ENCODE measurements around the gene AHNAK. TPM values are rescaled to one million over a fixed set of nuclear protein-coding genes. Genes with fewer than 3 reads are reported as not detected.

Gene AHNAK
- total RNA-seq, 3 donors from 2014 or later = 12.3 to 22.7 (median 13.3) TPM

DNA sequence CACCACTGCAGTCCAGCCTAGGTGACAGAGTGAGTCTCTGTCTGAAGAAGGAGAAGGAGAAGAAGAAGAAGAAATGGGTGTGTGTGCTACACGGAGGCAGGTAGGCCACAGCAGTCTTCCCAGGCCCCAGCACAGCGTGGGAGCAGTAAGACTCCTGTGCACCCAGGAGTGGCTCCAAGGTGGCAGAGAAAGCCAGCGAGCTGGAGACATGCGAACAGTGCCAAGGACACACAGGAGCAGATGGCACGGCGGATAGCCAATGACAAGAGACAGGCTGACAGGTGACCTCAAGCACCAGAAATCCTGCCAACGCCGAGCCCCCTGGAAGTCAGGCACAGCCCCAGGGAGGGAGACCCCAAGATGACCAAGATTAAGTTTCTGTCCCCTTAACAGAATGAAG, 136.8 kb downstream of the AHNAK start:
- ATAC-seq (no peak), DNase-seq (no peak)
- Mint-ChIP-seq H3K4me1 (ENCODE audit: low read depth) (no peaks in the 10 kb centered on the region), H3K27me3 (ENCODE audit: low read depth) (no peaks in the 10 kb centered on the region), H3K4me3 (no peak overlapping the region), H3K9me3 (no peaks in the 10 kb centered on the region), H3K36me3 (ENCODE audit: insufficient read depth) (no peaks in the 10 kb centered on the region)

DNA sequence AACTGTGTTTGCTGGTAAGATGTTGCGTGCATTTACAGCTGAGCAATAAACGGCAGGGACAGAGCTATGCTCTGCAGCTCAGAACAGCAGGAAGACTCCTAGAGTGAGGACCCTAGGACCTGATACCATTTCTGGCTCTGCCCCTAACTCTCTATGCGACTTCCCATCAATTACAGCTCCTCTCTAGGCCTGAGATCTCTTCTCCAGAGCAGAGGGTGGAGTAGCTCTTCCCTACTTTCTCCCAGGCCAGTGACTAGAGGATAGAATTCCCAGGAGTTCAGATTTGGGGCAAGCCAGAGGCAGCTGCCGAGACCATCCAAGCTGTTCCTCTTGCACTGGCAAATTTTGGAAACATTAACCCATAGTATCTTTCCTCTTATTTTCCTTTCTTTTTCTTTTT, 140.6 kb downstream of the AHNAK start:
- Mint-ChIP-seq H3K4me3 (no peak overlapping the region), H3K4me1 (ENCODE audit: low read depth) (peaks cover 23% of the 10 kb centered on the region), H3K9me3 (no peaks in the 10 kb centered on the region), H3K36me3 (ENCODE audit: insufficient read depth) (no peaks in the 10 kb centered on the region), H3K27me3 (ENCODE audit: low read depth) (no peaks in the 10 kb centered on the region)
- DNase-seq (no peak), ATAC-seq (no peak)

DNA sequence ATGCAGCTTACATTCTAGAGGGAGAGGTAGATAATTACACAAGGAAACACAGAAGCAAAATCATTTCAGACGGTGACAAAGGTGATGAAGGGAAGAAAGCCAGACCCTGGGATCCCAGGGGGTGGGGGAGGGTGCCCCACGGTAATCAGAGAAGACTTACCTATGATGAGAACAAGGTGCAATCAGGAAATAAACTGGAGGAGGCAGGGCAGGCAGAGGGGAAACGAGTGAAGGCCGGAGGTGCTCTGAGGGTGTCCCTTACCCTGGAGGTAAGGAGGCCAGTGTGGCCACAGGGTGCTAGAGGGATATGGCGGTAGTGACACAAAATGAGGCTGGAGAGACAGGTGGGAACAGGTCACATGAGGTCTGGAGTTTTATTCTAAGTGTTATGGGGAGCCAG, 141.7 kb downstream of the AHNAK start:
- Mint-ChIP-seq H3K9me3 (no peaks in the 10 kb centered on the region), H3K4me3 (no peak overlapping the region), H3K36me3 (ENCODE audit: insufficient read depth) (no peaks in the 10 kb centered on the region), H3K4me1 (ENCODE audit: low read depth) (peaks cover 27% of the 10 kb centered on the region), H3K27me3 (ENCODE audit: low read depth) (no peaks in the 10 kb centered on the region)
- DNase-seq (no peak), ATAC-seq (no peak)

DNA sequence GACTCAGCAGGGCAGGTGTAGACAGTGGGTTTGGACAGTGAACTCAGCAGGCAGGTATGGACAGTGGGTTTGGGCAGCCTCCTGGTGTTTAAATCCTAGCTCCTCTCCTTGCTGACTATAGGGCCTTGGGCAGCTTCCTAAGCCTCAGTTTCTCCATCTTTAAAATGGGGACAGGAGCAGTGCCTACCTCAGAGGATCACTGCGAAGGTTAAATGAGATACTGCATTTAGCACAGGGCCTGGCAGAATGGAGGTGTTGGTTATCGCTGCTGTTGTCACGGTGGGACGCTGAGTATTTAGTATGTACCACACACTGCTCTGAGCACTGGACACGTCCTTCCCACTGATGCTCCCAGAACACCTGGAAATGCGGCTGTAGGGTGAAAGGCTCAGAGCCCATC, 142.2 kb downstream of the AHNAK start:
- no peaks in the 10 kb centered on the region for H3K36me3 Mint-ChIP-seq (ENCODE audit: insufficient read depth)
- no peak for ATAC-seq
- no peak overlapping the region for H3K4me3 Mint-ChIP-seq
- no peaks in the 10 kb centered on the region for H3K9me3 Mint-ChIP-seq
- H3K4me1 Mint-ChIP-seq (ENCODE audit: low read depth) = peaks cover 31% of the 10 kb centered on the region
- no peaks in the 10 kb centered on the region for H3K27me3 Mint-ChIP-seq (ENCODE audit: low read depth)
- no peak for DNase-seq

DNA sequence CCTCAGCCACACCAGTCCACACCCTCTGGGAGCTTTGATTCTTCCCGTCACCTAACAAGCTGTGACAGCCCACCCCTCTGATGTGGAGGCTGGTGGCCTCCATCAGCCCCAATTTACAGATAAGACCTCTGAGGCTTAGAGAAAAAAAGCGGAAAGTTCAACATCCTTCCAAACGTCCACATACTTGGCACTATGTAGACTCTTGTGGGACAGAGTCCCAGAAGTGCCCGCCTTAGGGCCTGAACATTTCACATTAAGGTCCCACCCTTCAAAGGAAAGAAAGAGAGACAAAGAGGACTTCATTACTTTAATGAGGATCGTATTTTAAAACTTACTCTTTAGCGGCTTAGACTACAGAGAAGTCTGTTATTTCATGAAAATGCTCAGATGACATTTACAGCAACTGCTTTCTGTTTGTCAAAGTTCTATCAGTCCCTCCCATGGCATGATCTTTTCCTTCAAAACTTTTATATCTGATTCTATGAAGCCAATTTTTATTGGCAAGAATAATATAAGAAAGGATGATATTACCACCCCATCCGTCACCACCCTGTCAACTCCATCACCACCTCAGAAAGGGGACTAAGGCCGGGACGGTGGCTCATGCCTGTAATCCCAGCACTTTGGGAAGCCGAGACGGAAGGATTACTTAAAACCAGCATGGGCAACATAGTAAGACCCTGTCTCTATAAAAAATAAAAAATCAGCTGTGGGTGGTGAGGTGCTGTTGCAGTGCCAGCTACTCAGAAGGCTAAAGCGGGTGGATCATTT, 143.5 kb downstream of the AHNAK start:
- no peak for ATAC-seq
- Mint-ChIP-seq H3K9me3 (no peaks in the 10 kb centered on the region), H3K4me3 (peak overlapping the region; percentile 70), H3K27me3 (ENCODE audit: low read depth) (no peaks in the 10 kb centered on the region), H3K4me1 (ENCODE audit: low read depth) (peaks cover 44% of the 10 kb centered on the region), H3K36me3 (ENCODE audit: insufficient read depth) (no peaks in the 10 kb centered on the region)
- DNase-seq = no peak

DNA sequence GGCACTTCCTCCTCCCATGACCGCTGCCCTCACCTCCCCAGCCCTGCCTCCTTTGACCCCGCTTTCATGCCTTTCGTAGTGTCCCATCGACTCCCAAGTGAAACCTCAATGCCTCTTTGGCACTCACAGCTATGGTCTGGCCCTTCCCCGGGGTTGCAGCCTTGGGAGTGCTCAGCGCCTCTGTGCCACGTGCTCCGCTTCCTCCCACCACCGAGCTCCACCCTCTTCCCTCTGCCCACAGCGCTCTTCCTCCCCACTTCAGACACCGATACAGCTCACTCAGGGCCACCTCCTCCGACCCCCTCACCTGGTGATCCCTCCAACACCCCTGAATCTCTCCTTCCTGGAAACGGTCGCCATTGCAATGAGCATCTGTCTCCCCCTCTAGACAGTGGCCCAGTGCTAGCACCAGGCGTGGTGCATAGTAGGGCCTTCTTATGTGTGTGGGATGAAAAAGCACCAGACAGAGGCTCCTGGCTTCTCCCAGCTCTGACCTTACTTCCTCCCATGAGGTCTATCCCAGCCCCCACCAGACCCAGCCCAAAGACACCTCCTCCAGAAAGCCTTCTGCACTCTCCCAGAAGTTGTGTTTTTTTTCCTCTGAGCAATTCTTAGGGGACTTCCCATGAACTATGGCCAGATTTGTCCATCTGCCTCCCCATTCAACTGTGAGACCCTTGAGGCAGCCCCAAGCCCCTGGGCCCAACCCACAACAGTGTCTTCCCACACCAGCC, 144.2 kb downstream of the AHNAK start:
- peaks cover 45% of the 10 kb centered on the region for H3K4me1 Mint-ChIP-seq (ENCODE audit: low read depth)
- H3K27me3 Mint-ChIP-seq (ENCODE audit: low read depth) = no peaks in the 10 kb centered on the region
- H3K36me3 Mint-ChIP-seq (ENCODE audit: insufficient read depth) = no peaks in the 10 kb centered on the region
- H3K9me3 Mint-ChIP-seq = no peaks in the 10 kb centered on the region
- ATAC-seq (peak; percentile 83 to 92), DNase-seq (peak; percentile 35)
- peak overlapping the region; percentile 70 for H3K4me3 Mint-ChIP-seq

DNA sequence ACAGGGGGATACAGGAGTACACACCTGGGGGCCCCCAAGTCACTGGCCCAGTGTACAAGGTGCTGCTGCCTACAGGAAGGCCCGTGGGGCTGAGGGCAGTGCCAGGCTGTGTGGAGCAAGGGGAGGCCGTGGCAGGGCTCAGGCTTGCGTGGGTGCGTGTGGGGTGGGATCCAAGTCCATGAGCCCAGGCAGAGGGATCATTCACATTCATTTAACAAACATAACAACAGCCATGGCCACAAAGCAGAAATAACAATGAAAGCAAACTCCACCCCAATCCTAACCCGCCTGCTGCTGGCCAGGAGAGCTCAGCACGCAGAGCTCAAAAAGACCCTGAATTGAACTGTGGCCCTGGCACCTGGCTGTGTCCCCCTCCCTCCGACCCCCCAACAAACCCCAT, 144.8 kb downstream of the AHNAK start:
- no peaks in the 10 kb centered on the region for H3K27me3 Mint-ChIP-seq (ENCODE audit: low read depth)
- H3K9me3 Mint-ChIP-seq = no peaks in the 10 kb centered on the region
- peaks cover 45% of the 10 kb centered on the region for H3K4me1 Mint-ChIP-seq (ENCODE audit: low read depth)
- peak; percentile 20 to 32 for ATAC-seq
- H3K36me3 Mint-ChIP-seq (ENCODE audit: insufficient read depth) = no peaks in the 10 kb centered on the region
- no peak for DNase-seq
- peak overlapping the region; percentile 70 for H3K4me3 Mint-ChIP-seq

DNA sequence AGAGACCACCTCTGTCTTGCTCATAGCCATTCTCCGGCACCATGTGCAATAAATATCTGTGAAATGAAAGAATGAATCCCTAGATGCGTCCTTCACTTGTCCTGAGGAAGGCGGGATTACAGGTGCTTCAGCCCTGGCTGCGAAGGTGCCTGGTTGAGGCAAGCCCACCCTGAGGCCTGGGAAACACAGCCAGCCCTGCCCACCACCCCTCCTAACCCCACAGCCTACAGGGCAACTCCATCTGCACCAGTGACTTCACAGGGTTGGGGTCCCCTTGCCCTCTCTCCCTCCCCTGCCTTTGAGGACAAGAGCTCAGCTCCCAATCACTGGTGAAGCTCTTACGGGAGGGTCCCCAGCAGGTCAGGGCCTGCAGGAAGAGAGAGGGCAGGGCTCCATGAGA, 145.2 kb downstream of the AHNAK start:
- H3K9me3 Mint-ChIP-seq = no peaks in the 10 kb centered on the region
- DNase-seq = no peak

DNA sequence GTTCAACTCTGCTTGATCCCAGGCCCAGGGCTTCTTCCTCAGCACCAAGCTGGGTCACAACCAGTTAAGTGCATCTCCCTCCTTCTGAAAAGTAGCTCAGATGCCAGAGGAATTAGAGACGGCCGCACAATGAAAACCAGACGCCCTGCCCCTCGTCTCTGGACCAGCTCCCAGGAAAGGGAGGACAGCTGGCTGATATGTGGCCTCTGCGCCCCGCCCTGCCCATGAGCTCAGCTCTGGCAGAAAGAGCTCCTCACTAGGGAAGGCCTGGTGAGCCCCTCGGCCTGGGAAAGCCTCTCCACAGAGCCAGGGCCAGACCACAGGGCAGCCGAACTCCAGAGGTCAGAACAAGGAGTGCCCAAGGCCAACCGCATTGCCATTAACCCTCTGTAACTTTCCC, 145.8 kb downstream of the AHNAK start:
- H3K9me3 Mint-ChIP-seq = no peaks in the 10 kb centered on the region
- H3K36me3 Mint-ChIP-seq (ENCODE audit: insufficient read depth) = no peaks in the 10 kb centered on the region
- ATAC-seq = no peak
- no peaks in the 10 kb centered on the region for H3K27me3 Mint-ChIP-seq (ENCODE audit: low read depth)
- no peak for DNase-seq
- H3K4me1 Mint-ChIP-seq (ENCODE audit: low read depth) = peaks cover 45% of the 10 kb centered on the region
- H3K4me3 Mint-ChIP-seq = peak overlapping the region; percentile 19

More for the DNA sequence above, 145.2 kb downstream of the AHNAK start:
- Mint-ChIP-seq H3K4me3 (peak overlapping the region; percentile 70), H3K4me1 (ENCODE audit: low read depth) (peaks cover 45% of the 10 kb centered on the region), H3K27me3 (ENCODE audit: low read depth) (no peaks in the 10 kb centered on the region), H3K36me3 (ENCODE audit: insufficient read depth) (no peaks in the 10 kb centered on the region)
- no peak for ATAC-seq

DNA sequence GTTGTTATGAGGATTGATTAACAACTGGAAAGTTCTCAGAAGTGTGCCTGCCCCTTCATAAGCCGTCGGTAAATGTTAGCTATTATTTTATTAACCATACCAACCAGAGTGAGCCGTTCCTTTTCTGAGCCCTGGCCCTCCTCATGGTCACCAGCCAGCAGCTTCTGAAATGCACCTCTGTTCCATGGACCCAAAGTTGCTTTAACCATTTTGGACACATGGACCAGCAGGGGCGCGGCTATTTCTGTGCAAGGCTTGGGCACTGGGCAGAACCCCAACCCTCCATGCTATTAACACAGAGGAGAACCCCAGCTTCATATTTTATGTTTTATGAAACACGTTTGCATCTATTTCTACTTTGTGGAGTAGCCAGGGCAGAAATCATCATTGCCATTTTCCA, 146.3 kb downstream of the AHNAK start:
- Mint-ChIP-seq H3K9me3 (no peaks in the 10 kb centered on the region), H3K4me1 (ENCODE audit: low read depth) (peaks cover 45% of the 10 kb centered on the region), H3K36me3 (ENCODE audit: insufficient read depth) (no peaks in the 10 kb centered on the region), H3K27me3 (ENCODE audit: low read depth) (no peaks in the 10 kb centered on the region), H3K4me3 (no peak overlapping the region)
- DNase-seq (no peak), ATAC-seq (no peak)

DNA sequence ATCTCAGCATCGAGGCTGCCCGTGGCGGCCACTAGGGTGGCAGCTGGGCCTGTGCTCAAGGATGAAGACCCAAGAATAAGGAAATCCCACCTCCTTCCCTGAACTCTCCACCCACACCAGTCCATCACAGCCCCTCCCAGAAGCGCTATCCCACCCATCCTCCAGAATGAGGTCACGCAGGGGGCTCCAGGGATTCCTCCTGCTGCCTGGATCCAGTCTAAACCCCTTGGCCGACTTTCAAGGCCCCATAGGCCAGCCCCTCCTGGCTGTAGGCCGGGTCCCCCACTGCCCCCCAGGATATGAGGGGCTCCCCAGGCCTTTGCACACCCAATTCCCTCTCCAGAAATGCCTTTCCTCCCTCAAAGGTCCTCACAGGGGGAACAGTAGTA, 146.7 kb downstream of the AHNAK start:
- H3K9me3 Mint-ChIP-seq = no peaks in the 10 kb centered on the region
- DNase-seq (no peak), ATAC-seq (no peak)
- peaks cover 46% of the 10 kb centered on the region for H3K4me1 Mint-ChIP-seq (ENCODE audit: low read depth)
- no peak overlapping the region for H3K4me3 Mint-ChIP-seq
- H3K36me3 Mint-ChIP-seq (ENCODE audit: insufficient read depth) = no peaks in the 10 kb centered on the region
- no peaks in the 10 kb centered on the region for H3K27me3 Mint-ChIP-seq (ENCODE audit: low read depth)

DNA sequence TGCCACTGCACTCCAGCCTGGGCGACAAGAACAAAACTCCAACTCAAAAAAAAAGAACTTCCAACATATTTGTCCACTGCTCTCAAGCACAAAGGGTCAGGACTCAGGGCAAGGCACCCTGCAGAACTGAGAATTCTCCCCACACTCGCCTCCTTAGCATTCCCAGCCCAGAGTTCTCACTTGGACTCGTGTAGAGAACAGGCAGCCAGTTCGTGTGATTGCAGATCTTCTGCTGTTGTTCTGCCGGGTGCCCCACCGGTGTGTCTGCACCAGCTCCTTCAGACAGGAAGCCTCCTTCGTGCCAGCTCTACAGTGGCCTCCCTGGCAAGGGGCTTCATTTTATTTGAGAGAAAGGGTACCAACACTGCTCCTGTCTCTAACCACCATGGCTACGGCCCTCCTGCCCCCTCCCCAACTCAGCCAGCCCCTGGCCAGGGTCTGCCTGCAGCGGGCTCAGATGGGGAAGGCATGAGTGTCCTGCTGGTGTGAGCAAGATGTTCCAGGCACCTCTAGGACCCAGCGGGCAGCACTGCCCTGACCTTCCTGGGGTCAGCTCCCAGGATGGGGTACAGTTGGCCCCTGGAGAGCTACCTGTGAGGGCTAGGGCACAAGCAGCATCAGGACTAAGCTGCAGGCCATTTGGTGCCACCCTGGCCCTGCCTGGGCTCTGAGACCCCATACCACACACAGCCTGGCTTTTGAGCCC, 147.3 kb downstream of the AHNAK start:
- Mint-ChIP-seq H3K9me3 (no peaks in the 10 kb centered on the region), H3K27me3 (ENCODE audit: low read depth) (no peaks in the 10 kb centered on the region), H3K4me1 (ENCODE audit: low read depth) (peaks cover 47% of the 10 kb centered on the region), H3K36me3 (ENCODE audit: insufficient read depth) (no peaks in the 10 kb centered on the region), H3K4me3 (no peak overlapping the region)
- ATAC-seq (no peak), DNase-seq (no peak)

DNA sequence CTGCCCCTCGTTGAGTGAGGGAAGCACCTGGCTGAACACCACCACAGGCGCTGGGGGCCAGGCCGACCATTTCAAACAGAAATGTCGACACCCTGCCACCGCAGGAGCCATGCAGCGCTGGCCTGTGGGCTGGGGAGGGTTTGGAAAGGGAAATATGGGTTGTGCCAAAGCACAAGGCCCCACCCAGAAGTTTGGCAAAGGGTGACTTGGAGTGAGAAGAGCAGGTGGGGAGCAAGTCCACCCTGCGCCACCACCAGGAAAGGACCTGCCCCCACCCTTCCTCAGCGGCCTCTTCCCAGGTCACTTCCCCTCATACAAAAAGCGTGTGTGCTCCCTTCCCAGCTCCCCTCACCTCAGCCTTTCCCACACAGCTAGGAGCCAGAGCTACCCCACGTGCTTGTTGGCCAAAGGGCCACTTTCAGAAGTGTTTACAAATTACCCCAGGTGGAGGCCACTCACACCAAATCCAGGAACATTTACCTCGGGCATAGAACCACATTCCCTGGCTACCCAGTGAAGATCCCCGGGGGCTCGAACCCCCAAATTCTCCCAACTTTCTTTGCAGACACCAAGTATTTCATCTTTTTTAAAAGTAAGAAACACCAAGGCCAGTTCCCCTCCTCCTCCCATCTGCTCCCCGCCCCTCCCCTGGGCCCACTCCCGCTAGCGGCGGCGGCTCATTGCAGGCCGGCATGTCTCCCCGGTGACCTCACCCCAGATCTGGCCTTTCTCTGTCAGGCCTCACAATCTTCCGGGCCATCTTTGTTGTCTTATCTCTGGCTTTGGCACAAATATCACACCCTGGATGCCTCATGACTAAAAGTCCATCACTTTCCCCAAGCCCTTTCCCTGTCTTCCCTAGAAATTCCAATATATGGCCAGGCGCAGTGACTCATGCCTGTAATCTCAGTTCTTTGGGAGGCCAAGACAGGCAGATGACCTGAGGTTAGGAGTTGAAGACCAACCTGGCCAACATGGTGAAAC, 148.3 kb downstream of the AHNAK start:
- peaks cover 46% of the 10 kb centered on the region for H3K4me1 Mint-ChIP-seq (ENCODE audit: low read depth)

More for the DNA sequence above, 148.3 kb downstream of the AHNAK start:
- H3K4me3 Mint-ChIP-seq = no peak overlapping the region
- ATAC-seq (no peak), DNase-seq (no peak)
- no peaks in the 10 kb centered on the region for H3K36me3 Mint-ChIP-seq (ENCODE audit: insufficient read depth)
- H3K9me3 Mint-ChIP-seq = no peaks in the 10 kb centered on the region
- no peaks in the 10 kb centered on the region for H3K27me3 Mint-ChIP-seq (ENCODE audit: low read depth)

Data from activated T-cell treated with anti-CD3 and anti-CD28 coated beads, Interleukin-2, amount 50 U/mL, for 4 hours (primary cell).